Stimulated activated CD8-positive, alpha-beta memory T cell treated with anti-CD3 and anti-CD28 coated beads, Interleukin-2, amount 100 ng/mL, for 48 hours (primary cell): ENCODE measurements around the gene ASB8.
"Not testable (repeated sequence)": the region's sequence is repeated elsewhere in the genome, so short reads cannot be mapped to it uniquely, and the experiment has no call there.

ENCODE experiments used
- DNase-seq, 2 donors: peaks; one replicate each; pipeline ENCODE4 v3.0.0-alpha.2; 2020; ENCODE audit warnings: low read depth in 2 of 2

The ASB8 gene

GRCh38 chr12:48142818-48143674 lies 14.3 kb downstream of the ASB8 start:
- no peak for DNase-seq

- DNase-seq: no peak
Observed at GRCh38 chr12:48135027-48135426, 22.3 kb downstream of the ASB8 start.

GRCh38 chr12:48132826-48133225 lies 24.5 kb downstream of the ASB8 start:
- DNase-seq: no peak

- no peak for DNase-seq
Observed at GRCh38 chr12:48131517-48131916, 25.8 kb downstream of the ASB8 start.

- no peak for DNase-seq
Observed at GRCh38 chr12:48129376-48129775, 27.9 kb downstream of the ASB8 start.

- no peak for DNase-seq
Observed at GRCh38 chr12:48128800-48129199, 28.5 kb downstream of the ASB8 start.

- DNase-seq: no peak
Observed at GRCh38 chr12:48126953-48127630, 30.2 kb downstream of the ASB8 start.

GRCh38 chr12:48125985-48126384 lies 31.3 kb downstream of the ASB8 start:
- DNase-seq: no peak

GRCh38 chr12:48125542-48125941 lies 31.8 kb downstream of the ASB8 start:
- not testable (repeated sequence) for DNase-seq

- no peak for DNase-seq
Observed at GRCh38 chr12:48123169-48123568, 34.1 kb downstream of the ASB8 start.

- DNase-seq: no peak
Observed at GRCh38 chr12:48122065-48122834, 35.1 kb downstream of the ASB8 start.

- no peak for DNase-seq
Observed at GRCh38 chr12:48121522-48121921, 35.8 kb downstream of the ASB8 start.

GRCh38 chr12:48119834-48120195 lies 37.5 kb downstream of the ASB8 start:
- DNase-seq: no peak

GRCh38 chr12:48119078-48119833 lies 38.1 kb downstream of the ASB8 start, which contains the start of gene PFKM:
PFKM (plus strand) TSS chr12:48119364; CDS start chr12:48122775, 3,411 bp downstream.
- peak; percentile 36 to 47 for DNase-seq

GRCh38 chr12:48118284-48118871 lies 38.9 kb downstream of the ASB8 start:
- no peak for DNase-seq

GRCh38 chr12:48115957-48116356 lies 41.4 kb downstream of the ASB8 start:
- DNase-seq: no peak

- not testable (repeated sequence) for DNase-seq
Observed at GRCh38 chr12:48111312-48111693, 46.0 kb downstream of the ASB8 start.

- DNase-seq: no peak
Observed at GRCh38 chr12:48110691-48111311, 46.5 kb downstream of the ASB8 start.

- DNase-seq: no peak
Observed at GRCh38 chr12:48109424-48109823, 47.9 kb downstream of the ASB8 start.

- DNase-seq: no peak
Observed at GRCh38 chr12:48106681-48107613, 50.4 kb downstream of the ASB8 start.
